ACC112 (cell line): ENCODE data around the gene FRMPD2.

Experiments used
- H2AFZ ChIP-seq: fragments of 200-600 bp; sonication (generic); one replicate; pipeline ENCODE4 v1.6.0; 2017; ENCODE audit warnings: antibody characterized with exemption, low read length; ENCODE audit not compliant: unreplicated experiment
- H3K27ac ChIP-seq: fragments of 200-600 bp; sonication (generic); 2 replicates; pipeline ENCODE4 v1.5.1; 2014; ENCODE audit warnings: low read depth, mild to moderate bottlenecking, antibody characterized with exemption, low read length, moderate library complexity
- H3K27me3 ChIP-seq: fragments of 200-600 bp; sonication (generic); 2 replicates; pipeline ENCODE4 v1.6.1; 2014; ENCODE audit warnings: mild to moderate bottlenecking, antibody characterized with exemption, low read length, moderate library complexity, mixed read lengths; ENCODE audit not compliant: insufficient read depth
- H3K36me3 ChIP-seq: fragments of 200-600 bp; sonication (generic); 2 replicates; pipeline ENCODE4 v1.6.1; 2016; ENCODE audit warnings: mild to moderate bottlenecking, antibody characterized with exemption, low read length, moderate library complexity, mixed read lengths; ENCODE audit not compliant: insufficient read depth
- H3K4me1 ChIP-seq: fragments of 200-600 bp; sonication (generic); one replicate; pipeline ENCODE4 v1.6.1; 2016; ENCODE audit warnings: low read length, mixed read lengths; ENCODE audit not compliant: insufficient read depth, unreplicated experiment, control insufficient read depth
- H3K4me3 ChIP-seq: fragments of 200-600 bp; sonication (generic); 2 replicates; pipeline ENCODE4 v1.5.1; 2014; ENCODE audit warnings: mild to moderate bottlenecking, low read depth, low read length
- H3K79me2 ChIP-seq: fragments of 200-600 bp; sonication (generic); one replicate; pipeline ENCODE4 v1.6.0; 2016; ENCODE audit warnings: low read length; ENCODE audit not compliant: control insufficient read depth, unreplicated experiment, insufficient read depth

FRMPD2 gene

GRCh38 chr10:48302515-48303476 lies 28.3 kb upstream of the FRMPD2 start:
- H3K4me3 ChIP-seq, result no peak overlapping the region
- H3K27me3 ChIP-seq, result peaks cover 47% of the 10 kb centered on the region
- peaks cover 9% of the 10 kb centered on the region for H3K79me2 ChIP-seq
- H3K27ac ChIP-seq, result no peak overlapping the region
- no peak overlapping the region for H2AFZ ChIP-seq
- no peaks in the 10 kb centered on the region for H3K36me3 ChIP-seq
- peaks cover 4% of the 10 kb centered on the region for H3K4me1 ChIP-seq

DNA sequence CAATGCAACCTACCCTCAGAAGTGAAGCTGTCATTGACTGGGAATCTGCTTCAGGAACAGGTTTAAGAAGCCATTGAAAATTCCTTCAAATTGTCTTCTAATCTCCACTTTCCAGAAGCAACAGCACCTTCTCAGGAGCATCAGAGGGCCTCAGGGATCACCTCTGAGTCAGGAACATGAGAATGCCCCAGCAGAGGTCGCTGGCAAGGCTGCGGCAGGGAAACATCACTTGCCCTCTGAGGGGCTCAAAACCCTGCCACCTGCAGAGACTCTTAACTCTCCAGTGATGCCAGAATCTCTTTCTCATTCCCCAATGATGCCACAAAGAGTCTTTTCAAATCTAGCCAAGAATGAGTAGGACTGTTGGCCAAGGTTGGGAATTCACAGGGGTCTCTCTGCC lies 26.1 kb upstream of the FRMPD2 start:
- H3K36me3 ChIP-seq, result no peaks in the 10 kb centered on the region
- no peak overlapping the region for H3K27ac ChIP-seq
- H3K4me3 ChIP-seq, result no peak overlapping the region
- no peaks in the 10 kb centered on the region for H3K79me2 ChIP-seq
- peaks cover 52% of the 10 kb centered on the region for H3K27me3 ChIP-seq
- H3K4me1 ChIP-seq, result no peaks in the 10 kb centered on the region
- H2AFZ ChIP-seq, result no peak overlapping the region

DNA sequence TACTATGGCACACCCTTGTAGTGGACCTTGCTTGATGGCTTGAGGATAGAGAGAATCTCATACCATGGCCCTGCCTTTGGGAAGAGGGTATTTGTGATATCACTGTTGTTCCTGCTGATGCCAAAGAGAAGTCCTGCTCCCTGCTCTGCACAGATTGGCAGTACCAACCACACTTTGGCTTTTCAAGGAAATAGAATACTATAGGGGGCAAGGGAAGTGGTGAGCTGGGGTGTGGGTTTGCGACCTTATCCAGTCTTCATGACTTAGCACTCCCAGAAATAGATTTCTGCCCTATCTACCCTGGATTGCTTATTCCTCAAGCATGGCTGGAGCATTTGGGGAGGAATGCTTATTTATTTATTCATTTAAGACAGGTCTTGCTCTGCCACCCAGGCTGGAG lies 25.2 kb upstream of the FRMPD2 start:
- peaks cover 54% of the 10 kb centered on the region for H3K27me3 ChIP-seq
- H3K79me2 ChIP-seq, result no peaks in the 10 kb centered on the region
- no peaks in the 10 kb centered on the region for H3K4me1 ChIP-seq
- H3K36me3 ChIP-seq, result no peaks in the 10 kb centered on the region
- no peak overlapping the region for H2AFZ ChIP-seq
- no peak overlapping the region for H3K4me3 ChIP-seq
- no peak overlapping the region for H3K27ac ChIP-seq

DNA sequence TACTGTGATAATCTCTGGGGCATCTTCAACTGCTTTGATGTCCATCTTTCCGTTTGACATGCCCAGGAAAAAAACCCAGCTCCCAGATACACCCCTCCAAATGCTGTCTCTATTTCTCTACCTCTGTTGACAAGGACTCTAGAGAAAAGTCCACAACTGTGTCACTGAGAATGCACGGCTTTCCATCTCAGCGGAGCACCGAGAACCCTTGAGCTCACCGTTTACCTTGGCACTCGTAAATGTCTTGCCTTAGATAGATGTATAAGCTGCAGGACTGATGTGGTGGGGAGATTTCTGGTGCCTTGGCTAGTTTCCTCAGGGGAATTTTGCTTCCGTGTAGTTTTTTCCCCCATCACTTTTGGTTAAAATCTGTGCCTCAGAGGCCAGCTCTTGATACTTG lies 24.6 kb upstream of the FRMPD2 start:
- H3K27me3 ChIP-seq, result peaks cover 60% of the 10 kb centered on the region
- H3K4me1 ChIP-seq, result no peaks in the 10 kb centered on the region
- no peaks in the 10 kb centered on the region for H3K79me2 ChIP-seq
- H3K36me3 ChIP-seq, result no peaks in the 10 kb centered on the region
- H2AFZ ChIP-seq, result no peak overlapping the region
- no peak overlapping the region for H3K4me3 ChIP-seq
- H3K27ac ChIP-seq, result no peak overlapping the region

DNA sequence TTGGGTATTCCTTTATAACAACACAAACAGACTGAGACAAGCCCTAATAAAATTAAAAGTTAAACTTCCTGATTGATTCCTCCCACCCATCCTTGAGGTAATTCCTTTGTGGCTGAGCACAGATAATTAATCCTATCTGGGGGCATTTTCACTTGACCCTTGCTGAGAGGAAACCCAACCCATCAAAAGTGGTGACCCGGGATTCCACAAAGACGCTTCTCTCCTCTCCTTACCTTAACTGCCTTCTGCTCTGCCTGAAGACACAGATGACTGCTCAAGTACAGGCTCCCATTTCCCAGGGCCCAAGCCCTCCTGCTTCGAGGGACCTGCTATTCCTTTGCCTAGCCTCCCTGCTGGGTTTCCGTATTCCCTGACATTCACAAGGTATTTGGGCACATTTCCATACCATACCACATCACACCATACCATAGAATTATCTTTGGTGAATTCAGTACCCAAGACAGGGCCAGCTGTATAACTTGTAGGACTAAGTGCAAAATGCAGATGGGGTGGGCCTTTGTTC lies 22.1 kb upstream of the FRMPD2 start:
- H3K36me3 ChIP-seq, result no peaks in the 10 kb centered on the region
- no peaks in the 10 kb centered on the region for H3K79me2 ChIP-seq
- H3K4me3 ChIP-seq, result no peak overlapping the region
- no peak overlapping the region for H2AFZ ChIP-seq
- no peak overlapping the region for H3K27ac ChIP-seq
- H3K4me1 ChIP-seq, result no peaks in the 10 kb centered on the region
- H3K27me3 ChIP-seq, result peaks cover 47% of the 10 kb centered on the region

- H3K79me2 ChIP-seq, result no peaks in the 10 kb centered on the region
Measured at GRCh38 chr10:48294431-48294830, 19.9 kb upstream of the FRMPD2 start.

GRCh38 chr10:48292616-48293015 lies 18.1 kb upstream of the FRMPD2 start:
- Histone ChIP-seq H3K79me2 (no peaks in the 10 kb centered on the region), H3K27ac (no peak overlapping the region), H3K4me1 (no peaks in the 10 kb centered on the region), H3K27me3 (peaks cover 15% of the 10 kb centered on the region; the same call in 1 of the 2 replicates), H2AFZ (no peak overlapping the region), H3K36me3 (no peaks in the 10 kb centered on the region), H3K4me3 (no peak overlapping the region)

More at GRCh38 chr10:48294431-48294830, 19.9 kb upstream of the FRMPD2 start:
- no peaks in the 10 kb centered on the region for H3K4me1 ChIP-seq
- no peak overlapping the region for H3K4me3 ChIP-seq
- H3K36me3 ChIP-seq, result no peaks in the 10 kb centered on the region
- peaks cover 28% of the 10 kb centered on the region for H3K27me3 ChIP-seq
- no peak overlapping the region for H3K27ac ChIP-seq
- no peak overlapping the region for H2AFZ ChIP-seq

GRCh38 chr10:48291190-48291589 lies 16.7 kb upstream of the FRMPD2 start:
- Histone ChIP-seq H2AFZ (no peak overlapping the region), H3K4me1 (no peaks in the 10 kb centered on the region), H3K79me2 (no peaks in the 10 kb centered on the region), H3K4me3 (no peak overlapping the region), H3K27ac (no peak overlapping the region), H3K27me3 (peaks cover 26% of the 10 kb centered on the region), H3K36me3 (no peaks in the 10 kb centered on the region)

GRCh38 chr10:48290286-48290685 lies 15.8 kb upstream of the FRMPD2 start:
- Histone ChIP-seq H3K27me3 (peaks cover 32% of the 10 kb centered on the region), H3K4me3 (no peak overlapping the region), H3K79me2 (no peaks in the 10 kb centered on the region), H3K4me1 (no peaks in the 10 kb centered on the region), H3K27ac (no peak overlapping the region), H2AFZ (no peak overlapping the region), H3K36me3 (no peaks in the 10 kb centered on the region)

DNA sequence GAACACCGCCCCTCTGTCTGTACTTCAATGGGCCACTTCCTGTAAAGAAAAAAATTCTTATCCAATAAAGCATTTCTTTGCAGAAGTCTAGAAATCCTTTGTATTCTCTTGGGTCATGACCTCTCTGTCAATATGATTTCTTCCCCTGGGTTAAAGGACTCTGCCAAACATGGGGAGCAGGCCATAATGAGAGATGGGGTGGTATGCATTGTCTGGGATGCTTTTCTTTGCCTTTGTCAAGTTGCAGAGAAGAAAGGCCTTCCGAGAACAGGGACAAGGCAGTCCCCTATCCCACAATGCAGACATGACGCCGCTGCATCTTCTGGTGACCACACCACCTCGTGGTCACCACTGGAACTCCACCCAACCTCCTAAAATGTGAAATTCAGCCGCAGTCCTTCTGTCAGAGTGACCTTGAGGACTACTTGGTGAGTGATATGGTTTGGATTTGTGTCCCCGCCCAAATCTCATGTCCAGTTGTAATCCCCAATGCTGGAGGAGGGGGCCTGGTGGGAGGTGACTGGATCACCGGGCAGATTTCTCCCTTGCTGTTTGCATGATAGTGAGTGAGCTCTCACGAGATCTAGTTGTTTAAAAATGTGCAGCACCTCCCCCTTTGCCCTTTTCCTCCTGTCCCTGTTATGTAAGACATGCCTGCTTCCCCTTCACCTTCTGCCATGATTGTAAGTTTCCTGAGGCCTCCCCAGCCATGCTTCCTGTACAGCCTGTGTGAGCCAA lies 15.2 kb upstream of the FRMPD2 start:
- Histone ChIP-seq H2AFZ (no peak overlapping the region), H3K27ac (no peak overlapping the region), H3K27me3 (peaks cover 36% of the 10 kb centered on the region), H3K36me3 (no peaks in the 10 kb centered on the region), H3K79me2 (no peaks in the 10 kb centered on the region), H3K4me1 (no peaks in the 10 kb centered on the region), H3K4me3 (no peak overlapping the region)
